Endodermal cell (in vitro differentiated cells): ENCODE data around the gene STIM1. TPM values are rescaled to one million over a fixed set of nuclear protein-coding genes. Genes with fewer than 3 reads are reported as not detected.
"Not testable (repeated sequence)": the region's sequence is repeated elsewhere in the genome, so short reads cannot be mapped to it uniquely, and the experiment has no call there.

Experiments
- DNase-seq: peaks from one replicate; pipeline ENCODE4 v3.0.0-alpha.2; 2017
- H3K27ac ChIP-seq: 2 replicates; pipeline ENCODE4 v1.5.1; 2013; ENCODE audit warnings: mild to moderate bottlenecking, low read depth, low read length, moderate library complexity
- H3K27me3 ChIP-seq: 2 replicates; pipeline ENCODE4 v1.6.1; 2013; ENCODE audit warnings: mild to moderate bottlenecking, low read length, moderate library complexity; ENCODE audit not compliant: insufficient read depth, control insufficient read depth, poor library complexity, severe bottlenecking
- H3K36me3 ChIP-seq: 2 replicates; pipeline ENCODE4 v1.7.0; 2013; ENCODE audit warnings: mild to moderate bottlenecking, low read length, moderate library complexity; ENCODE audit not compliant: control insufficient read depth, insufficient read depth
- H3K4me1 ChIP-seq: one replicate; pipeline ENCODE4 v1.7.0; 2013; ENCODE audit warnings: low read length; ENCODE audit not compliant: control insufficient read depth, insufficient read depth
- H3K4me3 ChIP-seq: 2 replicates; pipeline ENCODE4 v1.5.1; 2013; ENCODE audit warnings: mild to moderate bottlenecking, low read length, moderate library complexity
- H3K9ac ChIP-seq: 2 replicates; pipeline ENCODE4 v1.6.1; 2013; ENCODE audit warnings: mild to moderate bottlenecking, low read length, moderate library complexity; ENCODE audit not compliant: poor library complexity, severe bottlenecking; ENCODE audit errors: extremely low read depth
- H3K9me3 ChIP-seq: 2 replicates; pipeline ENCODE4 v1.6.1; 2013; ENCODE audit warnings: mild to moderate bottlenecking, low read length, moderate library complexity; ENCODE audit not compliant: control insufficient read depth
- H3K27ac Mint-ChIP-seq: 2 replicates; pipeline ENCODE4 v1.8.0; 2020; ENCODE audit warnings: mixed read lengths
- H3K27me3 Mint-ChIP-seq: 2 replicates; pipeline ENCODE4 v1.8.0; 2021; ENCODE audit warnings: mild to moderate bottlenecking, mixed read lengths; ENCODE audit not compliant: insufficient read depth
- H3K36me3 Mint-ChIP-seq: 2 replicates; pipeline ENCODE4 v1.8.0; 2020; ENCODE audit warnings: low read depth, mixed read lengths
- H3K4me1 Mint-ChIP-seq: 2 replicates; pipeline ENCODE4 v1.8.0; 2020; ENCODE audit warnings: mixed read lengths
- H3K4me3 Mint-ChIP-seq: 2 replicates; pipeline ENCODE4 v1.8.0; 2020; ENCODE audit warnings: mild to moderate bottlenecking, moderate library complexity, mixed read lengths
- H3K9me3 Mint-ChIP-seq: 2 replicates; pipeline ENCODE4 v1.8.0; 2020; ENCODE audit warnings: mild to moderate bottlenecking, mixed read lengths
- CTCF ChIP-seq: fragments of 200-600 bp; sonication (generic); conservative IDR thresholded peaks from 2 replicates; pipeline ENCODE4 v1.5.0; 2021; ENCODE audit warnings: antibody characterized with exemption, mild to moderate bottlenecking
- WGBS, 2 experiments: methylation state at CpG; one replicate each; pipeline versions ENCODE4 v1.1.5 to v1.1.7; 2013; ENCODE audit warnings: missing lambda C conversion rate in 2 of 2, mixed read lengths in 1 of 2; ENCODE audit not compliant: insufficient coverage in 1 of 2, insufficient read length in 1 of 2; 5-methylcytosine and 5-hydroxymethylcytosine counted together
- total RNA-seq, 2 donors: library from RNA; stranded (reverse); fragmentation: NEBNext Ultra II Directional in 1 of 2; extraction: Animal tissue kit (Norgen Biotek cat#: 25700) in 1 of 2; gene quantifications; 2 replicates in 1 of 2; 3 replicates in 1 of 2; pipeline ENCODE4 v1.2.1, GENCODE V29; 2021

Gene STIM1
- total RNA-seq, 2 donors from 2014 or later: 20.9 to 27.9 TPM

GRCh38 chr11:3995949-3996554, 140.6 kb downstream of the STIM1 start:
- peaks cover 41% of the 10 kb centered on the region for H3K9me3 ChIP-seq
- no peaks in the 10 kb centered on the region for H3K4me1 Mint-ChIP-seq
- H3K9me3 Mint-ChIP-seq: peaks cover 46% of the 10 kb centered on the region
- no peak overlapping the region for H3K4me3 Mint-ChIP-seq
- no peaks in the 10 kb centered on the region for H3K36me3 ChIP-seq
- no peaks in the 10 kb centered on the region for H3K4me1 ChIP-seq
- no peak for TF ChIP-seq CTCF
- no peak overlapping the region for H3K27ac ChIP-seq
- H3K27me3 Mint-ChIP-seq: peaks cover 1% of the 10 kb centered on the region
- H3K36me3 Mint-ChIP-seq: peaks cover 6% of the 10 kb centered on the region
- WGBS, 2 experiments: 80 to 90% methylated on average over 1 to 4 of the region's 4 CpGs
- H3K27ac Mint-ChIP-seq: no peak overlapping the region
- DNase-seq: no peak
- H3K4me3 ChIP-seq: no peak overlapping the region
- no peak overlapping the region for H3K9ac ChIP-seq
- H3K27me3 ChIP-seq: no peaks in the 10 kb centered on the region

GRCh38 chr11:3996651-3997050, 141.2 kb downstream of the STIM1 start:
- Histone ChIP-seq H3K4me1 (no peaks in the 10 kb centered on the region), H3K9me3 (peaks cover 41% of the 10 kb centered on the region), H3K27ac (no peak overlapping the region), H3K36me3 (no peaks in the 10 kb centered on the region), H3K4me3 (no peak overlapping the region), H3K9ac (no peak overlapping the region), H3K27me3 (no peaks in the 10 kb centered on the region)
- Mint-ChIP-seq H3K9me3 (peaks cover 46% of the 10 kb centered on the region), H3K27ac (no peak overlapping the region), H3K4me1 (no peaks in the 10 kb centered on the region), H3K36me3 (peaks cover 6% of the 10 kb centered on the region), H3K4me3 (no peak overlapping the region), H3K27me3 (peaks cover 1% of the 10 kb centered on the region)
- DNase-seq: no peak
- WGBS, 2 experiments: 94 to 100% methylated on average over 1 of the region's 1 CpG
- TF ChIP-seq CTCF: no peak

- not testable (repeated sequence) for DNase-seq, H3K27ac Mint-ChIP-seq, H3K4me3 Mint-ChIP-seq, H3K27ac ChIP-seq, H3K36me3 Mint-ChIP-seq, H3K9me3 Mint-ChIP-seq, H3K27me3 Mint-ChIP-seq, H3K9ac ChIP-seq, H3K4me3 ChIP-seq, H3K9me3 ChIP-seq, H3K4me1 ChIP-seq, H3K27me3 ChIP-seq, H3K4me1 Mint-ChIP-seq, H3K36me3 ChIP-seq
- 83% methylated on average over 1 of the region's 1 CpG; no CpG with 5 or more reads in 1 of the 2 experiments for whole genome bisulfite sequencing, 2 experiments
Observed at GRCh38 chr11:4004753-4005152, 149.3 kb downstream of the STIM1 start.
